NCI-H146 (cell line): ENCODE results near the gene TUBB1.
A peak's percentile ranks its signal among the peaks of the same experiment; 100 is the strongest.
"Not testable (repeated sequence)": the region's sequence is repeated elsewhere in the genome, so short reads cannot be mapped to it uniquely, and the experiment has no call there.

ENCODE experiments used
- DNase-seq: peaks from one replicate; lab custom pipeline; 2025; lab: John Stamatoyannopoulos, UW

TUBB1 gene

DNA sequence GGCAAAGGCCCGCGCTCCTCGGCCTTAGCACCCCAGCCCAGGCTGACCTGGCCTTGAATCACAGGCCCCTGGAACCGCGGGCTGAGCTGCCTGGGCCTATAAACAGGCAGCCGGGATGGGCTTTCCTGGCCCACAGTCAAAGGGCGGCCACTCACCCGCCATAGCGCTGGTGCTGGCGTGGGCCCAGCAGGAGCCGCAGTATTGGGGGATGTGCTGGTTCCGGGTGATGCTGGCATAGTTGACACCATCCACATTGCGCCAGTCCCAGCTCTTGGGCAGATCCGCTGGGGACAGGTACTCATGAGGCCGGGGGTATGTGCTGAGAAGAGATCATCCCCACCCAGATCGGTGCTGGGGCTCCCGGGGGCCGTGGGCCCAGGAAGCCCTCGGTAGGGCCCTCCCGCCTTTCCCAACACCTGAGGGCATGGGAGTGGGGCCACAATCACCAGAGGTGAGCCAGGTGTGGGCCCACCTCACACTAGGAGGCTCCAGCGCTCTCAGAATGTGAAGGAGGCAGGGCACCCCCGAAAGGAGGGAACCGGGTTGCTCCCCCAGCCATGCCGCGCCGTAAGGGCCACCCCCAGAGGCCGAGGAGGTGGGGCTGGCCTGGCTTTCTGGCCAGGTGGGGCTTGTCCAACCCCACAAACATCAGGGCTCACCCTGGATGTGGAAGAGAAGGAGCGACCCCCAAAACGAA lies 12.9 kb upstream of the TUBB1 start:
- no peak for DNase-seq

GRCh38 chr20:59006864-59007664 lies 12.2 kb upstream of the TUBB1 start, which contains the start of gene CTSZ:
Gene CTSZ (minus strand): TSS chr20:59007254. CDS start chr20:59007128, 126 bp downstream.
- peak; percentile 51 for DNase-seq

GRCh38 chr20:59007665-59008511 lies 11.3 kb upstream of the TUBB1 start:
- DNase-seq: no peak

- DNase-seq: no peak
These were observed 10.4 kb upstream of the TUBB1 start for GRCh38 chr20:59008715-59009336.

GRCh38 chr20:59010321-59010994 lies 8.8 kb upstream of the TUBB1 start:
- no peak for DNase-seq

DNA sequence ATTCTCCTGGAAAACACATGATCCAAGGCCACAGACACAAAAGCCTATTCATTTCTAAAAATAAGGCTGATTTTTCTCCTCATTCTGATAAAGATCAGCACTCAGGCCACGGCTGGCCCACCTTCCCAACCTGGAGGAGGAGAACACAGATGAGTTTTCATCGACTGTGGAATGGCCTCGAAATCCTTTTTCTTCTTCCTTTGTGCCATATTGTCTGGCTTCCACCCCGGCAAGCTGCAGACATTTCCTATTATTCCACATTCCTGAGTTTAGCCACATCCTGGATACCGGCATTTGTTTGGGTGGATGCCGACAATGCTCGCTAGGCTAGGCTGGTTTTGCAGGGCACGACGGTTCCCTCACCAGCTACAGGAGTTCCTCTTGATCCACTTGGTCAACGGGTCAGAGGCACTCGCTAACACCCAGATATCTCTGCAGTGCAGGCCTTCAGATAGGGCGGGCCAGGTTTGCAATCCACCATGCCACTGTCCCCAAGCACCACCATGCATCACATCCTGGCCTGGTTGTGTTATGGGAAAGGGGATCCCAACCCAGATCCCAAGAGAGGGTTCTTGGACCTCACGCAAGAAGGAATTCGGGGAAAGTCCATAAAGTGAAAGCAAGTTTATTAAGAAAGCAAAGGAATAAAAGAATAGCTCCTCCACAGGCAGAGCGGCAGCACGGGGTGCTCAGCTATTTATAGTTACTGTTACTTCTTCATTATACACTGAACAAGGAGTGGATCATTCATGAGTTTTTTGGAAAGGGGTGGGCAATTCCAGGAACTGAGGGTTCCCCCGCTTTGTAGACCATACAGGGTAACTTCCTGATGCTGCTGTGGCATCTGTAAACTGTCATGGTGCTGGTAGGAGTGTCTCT lies 8.0 kb upstream of the TUBB1 start:
- DNase-seq: no peak

DNA sequence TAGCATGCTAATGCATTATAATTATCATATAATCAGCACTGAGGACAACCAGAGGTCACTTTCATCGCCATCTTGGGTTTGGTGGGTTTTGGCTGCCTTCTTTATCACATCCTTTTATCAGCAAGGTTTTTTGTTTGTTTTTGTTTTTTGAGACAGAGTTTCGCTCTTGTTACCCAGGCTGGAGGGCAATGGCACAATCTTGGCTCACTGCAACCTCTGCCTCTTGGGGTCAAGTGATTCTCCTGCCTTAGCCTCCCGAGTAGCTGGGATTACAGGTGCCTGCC lies 7.4 kb upstream of the TUBB1 start:
- not testable (repeated sequence) for DNase-seq

GRCh38 chr20:59013031-59013951 lies 5.9 kb upstream of the TUBB1 start:
- DNase-seq: no peak

DNA sequence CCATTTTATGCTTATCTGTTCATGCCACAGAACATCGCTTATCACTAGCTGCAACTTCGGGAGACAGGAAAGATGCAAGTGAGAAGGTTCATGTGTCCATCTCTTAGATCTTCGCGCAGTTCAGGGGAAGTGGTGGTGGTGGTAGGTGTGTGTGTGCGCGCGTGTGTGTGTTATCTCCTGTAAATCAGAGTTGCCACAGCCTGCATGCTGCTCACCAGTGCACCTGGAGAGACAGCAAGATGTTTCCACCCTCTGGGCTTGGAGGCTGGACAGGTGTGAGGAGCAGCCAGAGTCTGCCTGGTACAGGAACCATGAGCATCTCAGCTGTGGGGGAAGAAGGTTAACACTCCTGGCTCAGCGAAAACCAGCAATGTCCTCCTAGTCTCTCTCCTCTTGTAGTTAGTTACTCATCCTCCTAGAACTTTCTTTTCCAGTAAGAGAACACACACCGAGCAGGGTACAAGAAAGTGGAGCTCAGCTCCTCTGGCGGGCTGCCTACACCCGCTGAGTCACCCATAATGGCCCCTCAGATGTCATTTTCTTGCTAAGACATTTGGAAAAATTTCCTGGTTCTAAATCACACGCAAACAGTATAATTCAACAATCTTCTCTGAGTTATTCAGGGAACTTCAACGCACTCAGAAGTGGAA lies 5.1 kb upstream of the TUBB1 start:
- DNase-seq: no peak

DNA sequence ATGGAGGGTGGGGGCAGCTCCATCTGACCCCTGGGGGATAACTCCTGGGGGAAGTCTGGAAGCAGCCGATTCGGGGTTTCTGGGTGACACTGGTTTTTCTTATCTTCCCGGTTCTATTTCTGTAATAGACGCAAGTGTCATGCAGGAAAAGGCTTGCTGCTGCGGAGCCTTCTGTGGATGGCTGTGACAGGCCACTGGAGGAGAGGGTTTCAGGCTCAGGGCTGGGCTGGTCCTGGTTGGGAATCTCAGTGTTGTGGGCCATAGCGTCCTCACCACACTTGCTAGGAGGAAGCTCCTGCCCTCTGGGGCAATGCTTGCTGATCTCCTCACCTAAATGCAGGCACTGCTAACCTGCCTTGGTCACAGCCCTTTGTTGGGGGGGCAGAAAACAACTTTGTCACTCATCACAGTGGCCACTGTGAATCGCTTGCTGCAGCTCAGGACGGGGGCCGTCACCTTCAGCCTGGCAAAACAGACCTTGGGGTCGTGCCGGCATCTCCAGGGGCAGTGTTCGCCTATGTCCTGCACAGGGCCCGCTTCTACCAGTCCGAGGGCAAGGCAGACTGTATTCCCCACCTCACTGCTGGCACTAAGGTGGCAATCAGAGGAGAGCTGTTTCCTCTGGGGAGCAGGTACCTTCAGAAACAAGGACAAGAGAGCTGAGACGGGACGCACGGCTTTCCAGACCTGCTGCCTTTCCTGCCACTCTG lies 4.4 kb upstream of the TUBB1 start:
- no peak for DNase-seq

GRCh38 chr20:59015411-59015810 lies 3.8 kb upstream of the TUBB1 start:
- no peak for DNase-seq

- DNase-seq: no peak
These were observed 3.2 kb upstream of the TUBB1 start for GRCh38 chr20:59015812-59016711.

- DNase-seq: no peak
These were observed 2.3 kb upstream of the TUBB1 start for GRCh38 chr20:59016795-59017492.

DNA sequence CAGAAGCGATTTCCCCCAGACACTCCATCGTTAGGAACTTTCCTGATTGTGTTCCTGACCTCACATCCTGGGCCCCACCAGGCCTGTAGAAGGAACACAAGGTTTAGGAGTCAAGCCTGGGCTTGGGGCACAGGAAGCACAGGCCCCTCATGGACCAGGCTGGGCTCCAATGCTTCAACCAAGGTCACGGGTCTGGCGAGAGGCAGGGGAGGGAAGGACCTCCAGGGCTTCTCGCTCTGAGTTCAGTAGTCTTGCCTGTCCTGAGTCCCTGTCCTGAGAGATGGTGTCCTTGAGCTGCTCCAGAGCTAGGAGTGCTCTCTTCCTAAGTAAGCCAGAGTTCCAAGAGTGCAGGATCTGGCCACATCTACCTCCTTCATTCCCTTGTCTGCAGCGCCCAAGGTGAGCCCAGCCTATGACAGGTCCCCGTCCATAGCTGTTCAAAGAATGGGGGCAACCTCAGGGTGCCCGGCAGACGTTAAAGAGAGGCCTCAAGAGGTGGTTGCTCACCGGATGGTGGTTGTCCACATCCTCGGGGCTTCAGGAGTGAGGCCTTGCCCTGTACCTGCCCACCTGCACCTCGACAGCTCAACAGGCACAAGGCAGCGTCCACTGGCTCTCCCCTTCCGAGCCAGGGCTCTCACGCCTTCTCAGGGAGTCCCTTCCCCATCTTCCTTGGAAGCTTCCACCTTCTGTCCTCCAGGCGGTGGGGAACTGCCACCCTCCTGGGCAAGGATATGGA lies 1.6 kb upstream of the TUBB1 start:
- DNase-seq: no peak

DNA sequence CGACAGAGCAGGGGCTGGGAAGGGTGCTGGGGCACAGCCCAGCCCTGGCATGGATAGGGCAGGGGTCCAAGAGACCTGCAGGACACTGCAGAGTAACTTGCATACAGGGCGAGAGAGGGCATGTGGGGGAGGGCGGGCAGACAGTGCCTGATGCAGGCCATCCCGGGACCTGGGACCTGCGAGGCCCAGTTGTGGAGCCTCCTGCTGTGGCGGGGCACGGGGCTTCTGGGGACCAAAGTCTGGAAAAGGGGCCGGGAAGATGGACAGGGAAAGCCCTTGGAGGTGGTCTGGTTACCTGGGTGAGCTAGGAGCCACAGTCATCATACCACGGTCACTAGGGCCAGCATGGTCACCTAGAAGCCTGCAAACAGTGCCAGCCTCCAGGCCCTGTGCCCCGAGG lies 412 bp upstream of the TUBB1 start:
- no peak for DNase-seq

DNA sequence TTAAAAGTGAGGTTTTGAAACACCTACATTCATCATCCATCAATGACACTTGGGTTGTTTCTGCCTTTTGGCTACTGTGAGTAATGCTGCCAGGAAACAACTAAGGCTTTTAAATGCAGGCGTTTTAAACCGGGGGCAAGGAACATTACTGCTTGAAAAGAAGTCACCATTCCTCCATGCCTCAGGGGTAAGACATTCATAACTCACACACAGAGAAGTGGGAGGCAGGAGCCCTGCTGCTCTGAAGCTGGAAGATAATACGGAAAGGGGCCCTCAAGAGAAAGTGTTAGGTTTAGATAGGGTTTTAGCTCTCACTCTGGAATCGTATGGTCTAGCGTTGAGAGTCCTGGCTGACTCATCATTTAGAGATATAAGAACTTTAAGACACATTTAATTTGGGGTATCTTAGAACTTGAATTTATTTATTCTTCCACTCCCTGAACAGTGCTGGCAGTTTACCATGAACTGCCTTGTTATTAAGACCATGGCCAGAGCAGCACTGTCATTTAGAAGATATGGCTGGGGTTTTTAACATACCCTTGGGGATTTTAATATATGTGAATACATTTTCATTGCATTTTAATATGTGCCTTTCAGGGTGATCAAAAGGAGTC lies 1.8 kb downstream of the TUBB1 start:
- DNase-seq: no peak
